Upper lobe of left lung (tissue), 6 donors: ENCODE measurements around the gene NFASC. TPM values are rescaled to one million over a fixed set of nuclear protein-coding genes. Genes with fewer than 3 reads are reported as not detected.
A peak's percentile ranks its signal among the peaks of the same experiment; 100 is the strongest.

Experiments used
- ATAC-seq, 2 donors: fragments of 200-7000 bp; cut with Tn5 transposase; one replicate each; pipeline ENCODE4 v1.9.1; 2022; ENCODE audit warnings: mild to moderate bottlenecking in 2 of 2, moderate library complexity in 2 of 2; ENCODE audit not compliant: low FRiP score in 2 of 2
- DNase-seq, 2 donors: peaks; one replicate each; pipeline ENCODE4 v3.0.0-alpha.2; 2019 to 2020
- H3K27ac ChIP-seq, 4 donors: fragments of 200-600 bp; sonication (generic); one replicate each; pipeline ENCODE4 v1.5.1; 2016 to 2019
- H3K27me3 ChIP-seq, 4 donors: fragments of 200-600 bp; sonication (generic); one replicate each; pipeline ENCODE4 v1.5.1; 2017 to 2019
- H3K36me3 ChIP-seq, 4 donors: fragments of 200-600 bp; sonication (generic); one replicate each; pipeline ENCODE4 v1.5.1; 2016 to 2019
- H3K4me1 ChIP-seq, 4 donors: fragments of 200-600 bp; sonication (generic); one replicate each; pipeline ENCODE4 v1.5.1; 2018 to 2019
- H3K4me3 ChIP-seq, 4 donors: fragments of 200-600 bp; sonication (generic); one replicate each; pipeline ENCODE4 v1.5.1; 2017 to 2019; ENCODE audit warnings: mild to moderate bottlenecking in 2 of 4, moderate library complexity in 1 of 4
- H3K9me3 ChIP-seq, 4 donors: fragments of 200-600 bp; sonication (generic); one replicate each; pipeline ENCODE4 v1.5.1; 2018 to 2019
- CTCF ChIP-seq, 6 experiments: fragments of 450-650 bp in 4 of 6; fragments of 200-600 bp in 2 of 6; sonication (generic) in 2 of 6; IDR thresholded peaks; one replicate each; pipeline ENCODE4 v1.5.1; 2016 to 2019; ENCODE audit warnings: antibody characterized with exemption in 6 of 6
- EP300 ChIP-seq, 4 donors: sonication (generic); formaldehyde crosslinking; IDR thresholded peaks; one replicate each; pipeline ENCODE4 v1.5.1; 2017; ENCODE audit warnings: antibody characterized with exemption in 4 of 4, control low read depth in 2 of 4
- POLR2A ChIP-seq, 4 donors: fragments of 450-650 bp; IDR thresholded peaks; one replicate each; pipeline ENCODE4 v1.5.1; 2016 to 2017; ENCODE audit warnings: antibody characterized with exemption in 4 of 4, mild to moderate bottlenecking in 2 of 4
- POLR2AphosphoS5 ChIP-seq, 2 donors: sonication (generic); formaldehyde crosslinking; IDR thresholded peaks; one replicate each; pipeline ENCODE4 v1.5.1; 2017; ENCODE audit warnings: antibody characterized with exemption in 2 of 2
- WGBS, 2 donors: methylation state at CpG; one replicate each; pipeline ENCODE4 v1.1.5; 2017 to 2018; 5-methylcytosine and 5-hydroxymethylcytosine counted together
- total RNA-seq, 6 donors: library from RNA; depleted of rRNA in 4 of 6; stranded (reverse); fragments of >200 nt in 4 of 6; gene quantifications; one replicate each; pipeline versions ENCODE4 v1.1.0 to v1.2.1, GENCODE V29; 2016 to 2021
- donor health status: DM: no; HTN: no; CAD: no; lungs with moderate emphysema.
- donor health status: DM: no; HTN: yes; CAD: no; lungs with severe emphysema.

NFASC gene
- total RNA-seq, 6 donors from 2014 or later: 5.5 to 16.8 (median 6.9) TPM

GRCh38 chr1:204936765-204937164 lies 66.1 kb downstream of the NFASC start:
- H3K27ac ChIP-seq: no peak overlapping the region
- H3K9me3 ChIP-seq: no peaks in the 10 kb centered on the region
- H3K27me3 ChIP-seq: no peaks in the 10 kb centered on the region
- WGBS, 2 donors: 46 to 77% methylated on average over 4 of the region's 4 CpGs
- no peaks in the 10 kb centered on the region for H3K36me3 ChIP-seq
- H3K4me1 ChIP-seq: no peaks in the 10 kb centered on the region
- ATAC-seq: no peak
- DNase-seq: no peak
- TF ChIP-seq POLR2A (IDR thresholded peaks at IDR 0.05): no peak
- no peak for TF ChIP-seq POLR2AphosphoS5 (IDR thresholded peaks at IDR 0.05)
- no peak for TF ChIP-seq CTCF (IDR thresholded peaks at IDR 0.05)
- TF ChIP-seq EP300 (IDR thresholded peaks at IDR 0.05): no peak
- no peak overlapping the region for H3K4me3 ChIP-seq

GRCh38 chr1:204937901-204938300 lies 67.2 kb downstream of the NFASC start:
- ATAC-seq (no peak), DNase-seq (no peak)
- TF ChIP-seq POLR2A (IDR thresholded peaks at IDR 0.05) (no peak), POLR2AphosphoS5 (IDR thresholded peaks at IDR 0.05) (no peak), EP300 (IDR thresholded peaks at IDR 0.05) (no peak), CTCF (IDR thresholded peaks at IDR 0.05) (no peak)
- no peak overlapping the region for H3K4me3 ChIP-seq
- WGBS, 2 donors: 70 to 74% methylated on average over 10 to 11 of the region's 11 CpGs
- no peaks in the 10 kb centered on the region for H3K36me3 ChIP-seq
- H3K9me3 ChIP-seq: no peaks in the 10 kb centered on the region
- H3K27ac ChIP-seq: no peak overlapping the region
- H3K4me1 ChIP-seq: no peaks in the 10 kb centered on the region
- no peaks in the 10 kb centered on the region for H3K27me3 ChIP-seq

GRCh38 chr1:204940591-204940990 lies 69.9 kb downstream of the NFASC start:
- H3K4me1 ChIP-seq: no peaks in the 10 kb centered on the region
- no peaks in the 10 kb centered on the region for H3K36me3 ChIP-seq
- no peak overlapping the region for H3K4me3 ChIP-seq
- no peaks in the 10 kb centered on the region for H3K9me3 ChIP-seq
- 88 to 94% methylated on average over 2 of the region's 2 CpGs for WGBS, 2 donors
- ATAC-seq (no peak), DNase-seq (no peak)
- TF ChIP-seq POLR2AphosphoS5 (IDR thresholded peaks at IDR 0.05) (no peak), EP300 (IDR thresholded peaks at IDR 0.05) (no peak), CTCF (IDR thresholded peaks at IDR 0.05) (no peak), POLR2A (IDR thresholded peaks at IDR 0.05) (no peak)
- H3K27me3 ChIP-seq: no peaks in the 10 kb centered on the region
- no peak overlapping the region for H3K27ac ChIP-seq

- no peaks in the 10 kb centered on the region for H3K36me3 ChIP-seq
- H3K4me3 ChIP-seq: no peak overlapping the region
- no peaks in the 10 kb centered on the region for H3K27me3 ChIP-seq
- no peak for TF ChIP-seq EP300 (IDR thresholded peaks at IDR 0.05)
- no peak for TF ChIP-seq POLR2AphosphoS5 (IDR thresholded peaks at IDR 0.05)
- TF ChIP-seq CTCF (IDR thresholded peaks at IDR 0.05): peak; percentile 32 to 69 (median 57)
- TF ChIP-seq POLR2A (IDR thresholded peaks at IDR 0.05): no peak
- H3K9me3 ChIP-seq: no peaks in the 10 kb centered on the region
- no peaks in the 10 kb centered on the region for H3K4me1 ChIP-seq
- peak; percentile 65 to 73 for ATAC-seq
- no peak overlapping the region for H3K27ac ChIP-seq
- 29 to 30% methylated on average over 15 of the region's 15 CpGs for WGBS, 2 donors
- DNase-seq: peak in 1 of 2 donors; percentile 50
These were observed 71.0 kb downstream of the NFASC start for GRCh38 chr1:204941421-204942338.
